ENCODE measurements around the gene PTPRM. TPM values are rescaled to one million over a fixed set of nuclear protein-coding genes. Genes with fewer than 3 reads are reported as not detected.

PTPRM gene
- total RNA-seq, 1 experiment from 2014 or later = 14.5 TPM

GRCh38 chr18:7807936-7808453 is 240.9 kb downstream of the PTPRM start:
- DNase-seq (ENCODE audit: low read depth, low spot score) (no peak), ATAC-seq (no peak)
- RAD21 ChIA-PET (ENCODE audit: low non-redundant PET in 1 of 2, low total read pairs in 2 of 2, uncharacterized antibody in 2 of 2, unreplicated experiment in 2 of 2) = no interaction called here
- Histone ChIP-seq H3K4me2 (ENCODE audit: low read length) (no peak overlapping the region), H3K9me3 (ENCODE audit: control insufficient read depth in 1 of 2, insufficient read depth in 1 of 2, low read depth in 1 of 2, low read length in 2 of 2) (no peaks in the 10 kb centered on the region), H3K9ac (ENCODE audit: low read length) (no peak overlapping the region), H4K20me1 (ENCODE audit: insufficient read depth) (no peaks in the 10 kb centered on the region), H2AFZ (ENCODE audit: low read depth, low read length, poor library complexity, severe bottlenecking) (no peak overlapping the region), H3K36me3 (ENCODE audit: control insufficient read depth in 1 of 2, insufficient read depth in 2 of 2, low read length in 2 of 2) (no peaks in the 10 kb centered on the region), H3K4me3 (replicated peaks in 1 of 2; ENCODE audit: low read depth in 1 of 2, low read length in 2 of 2) (no peak overlapping the region), H3K27ac (ENCODE audit: low read depth, low read length) (no peak overlapping the region), H3K9me2 (ENCODE audit: insufficient read depth) (no peaks in the 10 kb centered on the region), H3K27me3 (ENCODE audit: insufficient read depth, low read length) (0 out of 2 replicates have a peak, but pooled peaks cover 8% of the 10 kb centered on the region), H3K79me2 (ENCODE audit: insufficient read depth, low read length) (no peaks in the 10 kb centered on the region), H3K4me1 (ENCODE audit: control insufficient read depth in 1 of 2, insufficient read depth in 2 of 2, low read length in 2 of 2) (peaks cover 2 to 8% of the 10 kb centered on the region in 2 experiments; a peak in 2 of 4 replicates)
- TF ChIP-seq EZH2 (IDR thresholded peaks at IDR 0.05) = no peak
- no peak for TF ChIP-seq RAD21 (IDR thresholded peaks at IDR 0.05; ENCODE audit: low read depth)
- no peak for TF ChIP-seq CEBPB (IDR thresholded peaks at IDR 0.05; ENCODE audit: low read depth)
- no peak for TF ChIP-seq SRF (IDR thresholded peaks at IDR 0.05; ENCODE audit: low read depth)
- TF ChIP-seq POLR2A (IDR thresholded peaks at IDR 0.05; ENCODE audit: borderline replicate concordance, extremely low read depth, insufficient read depth, insufficient read length) = no peak
- no peak for TF ChIP-seq FOSL1 (IDR thresholded peaks at IDR 0.05; ENCODE audit: low read depth)
- TF ChIP-seq ZFX (IDR thresholded peaks at IDR 0.05) = no peak
- TF ChIP-seq YY1 (IDR thresholded peaks at IDR 0.05; ENCODE audit: extremely low read depth, insufficient replicate concordance, low read depth, low read length) = no peak
- TF ChIP-seq CTCF (IDR thresholded peaks at IDR 0.05 in 2 of 3, conservative IDR thresholded peaks at IDR 0.05 in 1 of 3; ENCODE audit: borderline replicate concordance in 1 of 3, insufficient read depth in 1 of 3, low read depth in 2 of 3, low read length in 2 of 3) = no peak
- TF ChIP-seq ATF3 (IDR thresholded peaks at IDR 0.05) = no peak
- TF ChIP-seq SP1 (IDR thresholded peaks at IDR 0.05; ENCODE audit: low read depth) = no peak
- no peak for TF ChIP-seq SIN3A (IDR thresholded peaks at IDR 0.05; ENCODE audit: low read depth)
- TF ChIP-seq EZH2phosphoT487 (IDR thresholded peaks at IDR 0.05; ENCODE audit: borderline replicate concordance) = no peak
- TF ChIP-seq MAX (IDR thresholded peaks at IDR 0.05) = no peak
- no peak for TF ChIP-seq POLR2AphosphoS5 (IDR thresholded peaks at IDR 0.05; ENCODE audit: low read depth, low read length)
- no peak for TF ChIP-seq CBX3 (IDR thresholded peaks at IDR 0.05; ENCODE audit: low read depth)
- no peak for TF ChIP-seq TCF7L2 (IDR thresholded peaks at IDR 0.05; ENCODE audit: borderline replicate concordance, extremely low read depth, insufficient read depth, insufficient read length)
- no peak for TF ChIP-seq REST (IDR thresholded peaks at IDR 0.05; ENCODE audit: low read depth)
- intact Hi-C loops (cut with micrococcal nuclease) = no loop called here
- BruUV-seq (replicated peaks) = no TSS peak
- POLR2A ChIA-PET = no interaction called here
- CTCF ChIA-PET = no interaction called here

Measured in HCT116 (cell line).